Transverse colon (tissue), 4 donors: ENCODE results near the gene COA4.

Experiments used
- POLR2A ChIP-seq: fragments of 450-650 bp; IDR thresholded peaks from one replicate; pipeline ENCODE4 v1.6.1; 2016; ENCODE audit warnings: antibody characterized with exemption, mild to moderate bottlenecking, moderate library complexity
- POLR2AphosphoS5 ChIP-seq, 3 donors: sonication (generic); formaldehyde crosslinking; IDR thresholded peaks; one replicate each; pipeline ENCODE4 v1.6.1; 2016; ENCODE audit warnings: antibody characterized with exemption in 3 of 3
- TF ChIP-seq, protein P1 (sequence below), 5 experiments: fragments of 200-600 bp in 3 of 5; fragments of 450-650 bp in 2 of 5; sonication (generic) in 3 of 5; IDR thresholded peaks; 1 replicate in 2 of 5; 2 replicates in 3 of 5; pipeline ENCODE4 v1.5.1; 2016 to 2017; ENCODE audit warnings: antibody characterized with exemption in 5 of 5, inconsistent platforms in 3 of 5, mild to moderate bottlenecking in 2 of 5, moderate library complexity in 1 of 5

DNA sequence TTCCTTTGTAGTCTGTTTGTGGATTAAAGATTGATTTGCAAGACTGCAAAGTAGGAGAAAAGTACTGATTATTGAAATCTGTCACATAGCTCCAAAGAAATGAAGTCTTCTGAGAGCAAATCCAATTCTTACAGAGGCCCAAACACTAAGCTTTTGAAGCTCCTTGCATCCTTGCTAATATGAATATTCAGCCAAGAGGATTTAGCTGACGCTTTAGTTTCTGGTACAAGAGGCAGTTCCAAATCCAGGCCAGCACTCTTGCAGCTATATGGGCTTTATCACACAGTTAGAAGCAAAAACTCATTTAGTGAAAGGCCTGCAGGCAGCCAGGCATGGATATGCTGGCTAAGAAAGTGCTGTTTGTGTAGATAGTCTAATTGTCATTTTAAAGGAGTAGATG is 12.9 kb upstream of the COA4 start:
- TF ChIP-seq, protein P1, sequence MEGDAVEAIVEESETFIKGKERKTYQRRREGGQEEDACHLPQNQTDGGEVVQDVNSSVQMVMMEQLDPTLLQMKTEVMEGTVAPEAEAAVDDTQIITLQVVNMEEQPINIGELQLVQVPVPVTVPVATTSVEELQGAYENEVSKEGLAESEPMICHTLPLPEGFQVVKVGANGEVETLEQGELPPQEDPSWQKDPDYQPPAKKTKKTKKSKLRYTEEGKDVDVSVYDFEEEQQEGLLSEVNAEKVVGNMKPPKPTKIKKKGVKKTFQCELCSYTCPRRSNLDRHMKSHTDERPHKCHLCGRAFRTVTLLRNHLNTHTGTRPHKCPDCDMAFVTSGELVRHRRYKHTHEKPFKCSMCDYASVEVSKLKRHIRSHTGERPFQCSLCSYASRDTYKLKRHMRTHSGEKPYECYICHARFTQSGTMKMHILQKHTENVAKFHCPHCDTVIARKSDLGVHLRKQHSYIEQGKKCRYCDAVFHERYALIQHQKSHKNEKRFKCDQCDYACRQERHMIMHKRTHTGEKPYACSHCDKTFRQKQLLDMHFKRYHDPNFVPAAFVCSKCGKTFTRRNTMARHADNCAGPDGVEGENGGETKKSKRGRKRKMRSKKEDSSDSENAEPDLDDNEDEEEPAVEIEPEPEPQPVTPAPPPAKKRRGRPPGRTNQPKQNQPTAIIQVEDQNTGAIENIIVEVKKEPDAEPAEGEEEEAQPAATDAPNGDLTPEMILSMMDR (IDR thresholded peaks at IDR 0.05): no peak
- TF ChIP-seq POLR2AphosphoS5 (IDR thresholded peaks at IDR 0.05): no peak
- TF ChIP-seq POLR2A: no peak
